Keratinocyte (primary cell): ENCODE measurements around the gene RELL2. TPM values are rescaled to one million over a fixed set of nuclear protein-coding genes. Genes with fewer than 3 reads are reported as not detected.

ENCODE experiments used
- DNase-seq: peaks from one replicate; pipeline ENCODE4 v3.0.0-alpha.2; 2011; ENCODE audit warnings: low read depth, missing footprints, low spot score
- FAIRE-seq: peaks from 2 replicates; lab custom pipeline; 2011; peaks lifted over from hg19 to GRCh38; lab: Jason Lieb, UNC
- H2AFZ ChIP-seq: 2 replicates; pipeline ENCODE4 v1.6.0; 2012; ENCODE audit warnings: low read length, control low read depth, inconsistent platforms; ENCODE audit not compliant: control insufficient read depth
- H3K27ac ChIP-seq: 2 replicates; pipeline ENCODE4 v1.5.1; 2011; ENCODE audit warnings: low read length; ENCODE audit not compliant: control insufficient read depth, insufficient read depth
- H3K27me3 ChIP-seq: 3 replicates; pipeline ENCODE4 v1.6.0; 2011; ENCODE audit warnings: low read length; ENCODE audit not compliant: control insufficient read depth, insufficient read depth; ENCODE audit errors: extremely low read depth
- H3K36me3 ChIP-seq, 2 experiments: 2 replicates in 1 of 2; 3 replicates in 1 of 2; pipeline ENCODE4 v1.5.1; 2011; ENCODE audit warnings: low read length in 2 of 2, mild to moderate bottlenecking in 1 of 2; ENCODE audit not compliant: control insufficient read depth in 2 of 2, insufficient read depth in 2 of 2; ENCODE audit errors: extremely low read depth in 1 of 2
- H3K4me1 ChIP-seq: 3 replicates; pipeline ENCODE4 v1.5.1; 2011; ENCODE audit warnings: low read length; ENCODE audit not compliant: control insufficient read depth, insufficient read depth; ENCODE audit errors: extremely low read depth
- H3K4me2 ChIP-seq: 3 replicates; pipeline ENCODE4 v1.6.0; 2011; ENCODE audit warnings: low read depth, low read length; ENCODE audit not compliant: control insufficient read depth, insufficient read depth; ENCODE audit errors: extremely low read depth
- H3K4me3 ChIP-seq, 3 experiments: fragments of 200-600 bp in 1 of 3; sonication (generic) in 1 of 3; 2 replicates in 2 of 3; 3 replicates in 1 of 3; pipeline ENCODE4 v1.5.1; 2011 to 2016; ENCODE audit warnings: low read length in 3 of 3, mild to moderate bottlenecking in 3 of 3, control low read depth in 2 of 3, inconsistent platforms in 1 of 3, low read depth in 1 of 3, mixed read lengths in 1 of 3, mixed run types in 1 of 3, moderate library complexity in 1 of 3; ENCODE audit not compliant: control insufficient read depth in 2 of 3, insufficient read depth in 2 of 3; ENCODE audit errors: extremely low read depth in 1 of 3
- H3K79me2 ChIP-seq: 2 replicates; pipeline ENCODE4 v1.6.0; 2012; ENCODE audit warnings: low read length; ENCODE audit not compliant: control insufficient read depth, insufficient read depth
- H3K9ac ChIP-seq: 3 replicates; pipeline ENCODE4 v1.6.0; 2011; ENCODE audit warnings: low read length; ENCODE audit not compliant: control insufficient read depth, insufficient read depth; ENCODE audit errors: extremely low read depth
- H3K9me1 ChIP-seq: 3 replicates; pipeline ENCODE4 v1.6.0; 2011; ENCODE audit warnings: low read length; ENCODE audit not compliant: control insufficient read depth, insufficient read depth; ENCODE audit errors: extremely low read depth
- H3K9me3 ChIP-seq: 2 replicates; pipeline ENCODE4 v1.5.1; 2012; ENCODE audit warnings: low read depth, low read length; ENCODE audit not compliant: control insufficient read depth
- H4K20me1 ChIP-seq: 3 replicates; pipeline ENCODE4 v1.6.0; 2011; ENCODE audit warnings: low read length; ENCODE audit not compliant: control insufficient read depth, insufficient read depth; ENCODE audit errors: extremely low read depth
- EZH2 ChIP-seq: IDR thresholded peaks from one replicate; pipeline ENCODE4 v1.6.1; 2012; ENCODE audit warnings: inconsistent platforms, mild to moderate bottlenecking, low read length, moderate library complexity
- dilution Hi-C: fragments of 300-500 bp; cut with MboI; formaldehyde crosslinking; loops from one replicate; pipeline ENCODE4 v1.7.0; 2020; ENCODE audit warnings: low sequenced_read_pairs; ENCODE audit not compliant: extremely low pct_ligation_motif_present
- polyA plus RNA-seq, 5 experiments: library from polyadenylated mRNA; depleted of rRNA in 3 of 5; stranded (reverse) in 3 of 5; stranded (forward) in 1 of 5; unstranded in 1 of 5; fragments of >200 nt; gene quantifications; 1 replicate in 1 of 5; 2 replicates in 3 of 5; 3 replicates in 1 of 5; pipeline versions ENCODE4 v1.2.1 to v1.2.3, GENCODE V29; 2011 to 2012; ENCODE audit warnings: missing spikeins in 2 of 5, low read depth in 1 of 5, low replicate concordance in 1 of 5
- TF ChIP-seq, protein P1 (sequence below), 3 experiments: IDR thresholded peaks in 1 of 3; conservative IDR thresholded peaks in 1 of 3; optimal IDR thresholded peaks in 1 of 3; 2 replicates in 2 of 3; 3 replicates in 1 of 3; pipeline versions ENCODE3 to v1.5.1; 2011; ENCODE audit warnings: low read length in 3 of 3, mild to moderate bottlenecking in 3 of 3, moderate library complexity in 2 of 3, control low read depth in 1 of 3, inconsistent platforms in 1 of 3; ENCODE audit not compliant: insufficient read depth in 2 of 3; ENCODE audit errors: extremely low read depth in 1 of 3

RELL2 gene
- polyA plus RNA-seq, 1 donor (not counting 4 experiments of a cell fraction or from before 2014, with no cell fraction given): 8.9 TPM

- no peaks in the 10 kb centered on the region for H4K20me1 ChIP-seq
- H3K4me2 ChIP-seq: no peak overlapping the region
- dilution Hi-C loops: no loop called here
- no peak overlapping the region for H3K9ac ChIP-seq
- peaks cover 87% of the 10 kb centered on the region for H3K79me2 ChIP-seq
- no peaks in the 10 kb centered on the region for H3K9me1 ChIP-seq
- no peak overlapping the region for H2AFZ ChIP-seq
- FAIRE-seq (no peak), DNase-seq (no peak)
- H3K36me3 ChIP-seq: peaks cover 2 to 4% of the 10 kb centered on the region in 2 experiments
- no peak for TF ChIP-seq EZH2
- TF ChIP-seq, protein P1, sequence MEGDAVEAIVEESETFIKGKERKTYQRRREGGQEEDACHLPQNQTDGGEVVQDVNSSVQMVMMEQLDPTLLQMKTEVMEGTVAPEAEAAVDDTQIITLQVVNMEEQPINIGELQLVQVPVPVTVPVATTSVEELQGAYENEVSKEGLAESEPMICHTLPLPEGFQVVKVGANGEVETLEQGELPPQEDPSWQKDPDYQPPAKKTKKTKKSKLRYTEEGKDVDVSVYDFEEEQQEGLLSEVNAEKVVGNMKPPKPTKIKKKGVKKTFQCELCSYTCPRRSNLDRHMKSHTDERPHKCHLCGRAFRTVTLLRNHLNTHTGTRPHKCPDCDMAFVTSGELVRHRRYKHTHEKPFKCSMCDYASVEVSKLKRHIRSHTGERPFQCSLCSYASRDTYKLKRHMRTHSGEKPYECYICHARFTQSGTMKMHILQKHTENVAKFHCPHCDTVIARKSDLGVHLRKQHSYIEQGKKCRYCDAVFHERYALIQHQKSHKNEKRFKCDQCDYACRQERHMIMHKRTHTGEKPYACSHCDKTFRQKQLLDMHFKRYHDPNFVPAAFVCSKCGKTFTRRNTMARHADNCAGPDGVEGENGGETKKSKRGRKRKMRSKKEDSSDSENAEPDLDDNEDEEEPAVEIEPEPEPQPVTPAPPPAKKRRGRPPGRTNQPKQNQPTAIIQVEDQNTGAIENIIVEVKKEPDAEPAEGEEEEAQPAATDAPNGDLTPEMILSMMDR (optimal IDR thresholded peaks at IDR 0.05 in 1 of 3, IDR thresholded peaks at IDR 0.05 in 1 of 3, conservative IDR thresholded peaks at IDR 0.05 in 1 of 3; ENCODE audit: extremely low read depth in 1 of 3, insufficient read depth in 2 of 3, low read length in 3 of 3): no peak
- H3K9me3 ChIP-seq: no peaks in the 10 kb centered on the region
- H3K4me3 ChIP-seq: no peak overlapping the region
- no peaks in the 10 kb centered on the region for H3K27me3 ChIP-seq
- peak overlapping the region; percentile 50 for H3K27ac ChIP-seq
- H3K4me1 ChIP-seq: peaks cover 4% of the 10 kb centered on the region
These were observed 39.0 kb upstream of the RELL2 start for GRCh38 chr5:141597814-141598213.

DNA sequence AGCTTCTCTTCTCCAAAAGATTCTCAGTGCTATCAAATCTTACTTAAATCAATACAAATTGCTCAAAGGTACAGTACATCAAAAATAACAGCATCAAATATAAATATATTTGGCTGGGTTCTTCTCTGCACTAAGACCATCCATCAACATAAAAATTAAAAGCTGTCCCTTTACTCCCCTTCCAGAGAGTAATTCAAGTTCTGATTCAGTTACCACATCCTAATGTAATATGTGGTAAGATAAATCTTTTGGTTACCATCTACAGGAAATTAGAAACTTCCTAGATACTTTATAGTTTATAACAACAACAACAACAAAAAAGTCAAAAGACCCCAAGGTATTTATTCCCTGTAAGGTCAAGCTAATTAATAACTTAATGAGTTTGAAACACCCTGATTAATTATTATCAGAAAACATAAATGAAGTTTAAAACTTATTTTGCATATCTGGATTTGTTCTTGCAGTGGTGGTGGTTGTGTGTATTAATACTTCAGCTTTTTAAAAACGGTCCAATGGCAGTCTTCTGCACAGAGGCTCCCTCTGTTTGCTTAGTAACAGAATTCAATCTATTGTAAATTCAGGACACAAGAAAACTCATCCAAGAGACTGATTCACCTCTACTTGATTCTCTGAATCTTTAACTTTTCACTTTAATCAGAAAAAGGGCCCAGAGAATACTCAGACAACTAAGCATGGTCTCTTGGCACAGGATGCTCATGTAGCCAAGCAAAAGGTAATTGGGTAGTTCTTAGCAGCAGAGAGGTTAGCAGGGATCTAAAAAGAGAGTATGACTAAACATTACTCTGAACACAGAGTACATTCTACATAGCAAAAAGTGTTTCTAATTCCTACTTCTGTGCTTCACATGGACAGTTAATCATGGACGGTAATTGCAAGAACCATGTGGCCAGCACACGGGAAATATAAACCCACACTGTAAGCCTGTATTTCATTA, 38.1 kb upstream of the RELL2 start:
- Histone ChIP-seq H3K27ac (no peak overlapping the region), H3K4me2 (no peak overlapping the region), H3K9me3 (no peaks in the 10 kb centered on the region), H3K4me3 (no peak overlapping the region), H4K20me1 (peaks cover under 1% of the 10 kb centered on the region), H3K79me2 (peaks cover 89% of the 10 kb centered on the region), H3K27me3 (no peaks in the 10 kb centered on the region), H3K9ac (no peak overlapping the region), H3K36me3 (peaks cover 2 to 4% of the 10 kb centered on the region in 2 experiments), H3K4me1 (peaks cover 7% of the 10 kb centered on the region), H3K9me1 (no peaks in the 10 kb centered on the region), H2AFZ (no peak overlapping the region)
- FAIRE-seq: no peak
- dilution Hi-C loops: no loop called here
- TF ChIP-seq, protein P1 (optimal IDR thresholded peaks at IDR 0.05 in 1 of 3, IDR thresholded peaks at IDR 0.05 in 1 of 3, conservative IDR thresholded peaks at IDR 0.05 in 1 of 3; ENCODE audit: extremely low read depth in 1 of 3, insufficient read depth in 2 of 3, low read length in 3 of 3): no peak
- no peak for TF ChIP-seq EZH2
- DNase-seq: no peak
